Endothelial cell (in vitro differentiated cells): ENCODE measurements around the gene OVAAL. TPM values are rescaled to one million over a fixed set of nuclear protein-coding genes. Genes with fewer than 3 reads are reported as not detected.

Experiments used
- DNase-seq: peaks from one replicate; pipeline ENCODE4 v3.0.0; 2021; ENCODE audit warnings: low spot score
- H3K27ac Mint-ChIP-seq: one replicate; pipeline ENCODE4 v1.8.0; 2021; ENCODE audit warnings: mixed read lengths, inconsistent platforms; ENCODE audit not compliant: unreplicated experiment
- H3K27me3 Mint-ChIP-seq: one replicate; pipeline ENCODE4 v1.8.0; 2021; ENCODE audit warnings: mild to moderate bottlenecking, moderate library complexity, mixed read lengths, inconsistent platforms; ENCODE audit not compliant: unreplicated experiment
- H3K36me3 Mint-ChIP-seq: one replicate; pipeline ENCODE4 v1.8.0; 2021; ENCODE audit warnings: mild to moderate bottlenecking, low read depth, mixed read lengths, inconsistent platforms; ENCODE audit not compliant: unreplicated experiment
- H3K4me1 Mint-ChIP-seq: one replicate; pipeline ENCODE4 v1.8.0; 2021; ENCODE audit warnings: mild to moderate bottlenecking, mixed read lengths, inconsistent platforms; ENCODE audit not compliant: unreplicated experiment
- H3K4me3 Mint-ChIP-seq: one replicate; pipeline ENCODE4 v1.8.0; 2021; ENCODE audit warnings: mild to moderate bottlenecking, mixed read lengths, inconsistent platforms; ENCODE audit not compliant: unreplicated experiment
- H3K9me3 Mint-ChIP-seq: one replicate; pipeline ENCODE4 v1.8.0; 2021; ENCODE audit warnings: mixed read lengths, inconsistent platforms; ENCODE audit not compliant: unreplicated experiment
- total RNA-seq: library from RNA; stranded (reverse); fragmentation: NEBNext Ultra II Directional; extraction: Animal tissue kit (Norgen Biotek cat#: 25700); gene quantifications from one replicate; pipeline ENCODE4 v1.2.1, GENCODE V29; 2021; ENCODE audit not compliant: unreplicated experiment
- TF ChIP-seq, protein P1 (sequence below): fragments of 200-600 bp; sonication (generic); IDR thresholded peaks from one replicate; pipeline ENCODE4 v1.5.0; 2021; ENCODE audit warnings: antibody characterized with exemption; ENCODE audit not compliant: unreplicated experiment

Gene OVAAL
- total RNA-seq, 1 donor from 2014 or later = not detected

DNA sequence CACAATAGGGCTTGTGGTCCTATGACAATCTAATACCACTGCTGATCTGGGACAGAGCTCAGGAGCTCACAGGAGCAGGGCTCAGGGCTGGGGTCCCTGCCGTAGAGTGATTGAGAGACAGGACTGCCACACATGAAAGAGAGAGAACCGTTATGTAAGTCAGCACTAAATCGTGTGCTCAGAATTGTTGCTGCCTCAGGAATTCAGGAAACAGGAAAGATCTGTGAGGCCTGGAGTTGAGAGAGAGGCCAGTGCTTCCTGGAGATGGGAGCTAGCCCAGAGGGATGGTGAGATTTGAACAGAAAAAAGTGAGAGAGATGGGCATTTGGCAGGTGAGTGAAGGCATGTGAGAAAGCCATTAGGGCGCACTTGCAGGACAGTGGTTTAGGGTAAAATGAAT is 38.9 kb upstream of the OVAAL start:
- Mint-ChIP-seq H3K9me3 (no peaks in the 10 kb centered on the region), H3K36me3 (peaks cover 4% of the 10 kb centered on the region), H3K4me1 (peaks cover 47% of the 10 kb centered on the region), H3K27ac (peak overlapping the region; percentile 98), H3K4me3 (peak overlapping the region; percentile 67), H3K27me3 (peaks cover 9% of the 10 kb centered on the region)
- peak; percentile 49 for DNase-seq
- TF ChIP-seq, protein P1, sequence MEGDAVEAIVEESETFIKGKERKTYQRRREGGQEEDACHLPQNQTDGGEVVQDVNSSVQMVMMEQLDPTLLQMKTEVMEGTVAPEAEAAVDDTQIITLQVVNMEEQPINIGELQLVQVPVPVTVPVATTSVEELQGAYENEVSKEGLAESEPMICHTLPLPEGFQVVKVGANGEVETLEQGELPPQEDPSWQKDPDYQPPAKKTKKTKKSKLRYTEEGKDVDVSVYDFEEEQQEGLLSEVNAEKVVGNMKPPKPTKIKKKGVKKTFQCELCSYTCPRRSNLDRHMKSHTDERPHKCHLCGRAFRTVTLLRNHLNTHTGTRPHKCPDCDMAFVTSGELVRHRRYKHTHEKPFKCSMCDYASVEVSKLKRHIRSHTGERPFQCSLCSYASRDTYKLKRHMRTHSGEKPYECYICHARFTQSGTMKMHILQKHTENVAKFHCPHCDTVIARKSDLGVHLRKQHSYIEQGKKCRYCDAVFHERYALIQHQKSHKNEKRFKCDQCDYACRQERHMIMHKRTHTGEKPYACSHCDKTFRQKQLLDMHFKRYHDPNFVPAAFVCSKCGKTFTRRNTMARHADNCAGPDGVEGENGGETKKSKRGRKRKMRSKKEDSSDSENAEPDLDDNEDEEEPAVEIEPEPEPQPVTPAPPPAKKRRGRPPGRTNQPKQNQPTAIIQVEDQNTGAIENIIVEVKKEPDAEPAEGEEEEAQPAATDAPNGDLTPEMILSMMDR = no peak

DNA sequence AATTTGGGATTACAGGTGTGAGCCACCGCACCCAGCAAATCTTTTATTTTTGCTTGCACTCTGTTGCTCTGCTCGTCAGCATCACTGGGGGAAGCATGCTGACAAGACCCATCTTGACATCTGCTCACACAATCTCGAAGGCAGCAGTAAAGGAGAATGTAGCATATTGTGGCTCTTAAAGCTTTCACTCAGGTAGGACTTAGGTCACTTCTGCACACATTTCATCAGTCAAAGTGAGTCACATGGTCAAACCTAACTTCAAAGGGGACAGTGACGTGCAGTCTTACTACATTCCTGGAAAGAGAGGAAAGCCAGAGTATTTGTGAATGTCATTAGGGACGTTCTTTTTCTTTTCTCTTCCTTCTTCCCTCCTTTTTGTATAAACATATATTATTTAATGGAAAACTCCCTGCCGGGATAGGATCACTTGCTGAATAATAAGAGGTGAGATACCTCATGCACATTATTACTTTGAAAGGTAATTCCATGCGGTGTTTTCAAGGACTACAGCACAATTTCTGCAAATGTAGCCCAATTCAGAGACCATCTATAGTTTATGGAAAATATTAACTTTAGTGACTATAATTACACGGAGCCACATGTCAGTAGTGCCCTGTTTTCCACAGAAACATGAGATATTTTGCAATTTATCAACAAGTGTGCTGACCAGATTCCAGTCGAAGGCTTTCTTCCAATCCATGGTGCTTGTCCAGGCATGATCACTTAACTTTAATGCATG is 37.1 kb upstream of the OVAAL start:
- TF ChIP-seq, protein P1 = no peak
- no peak for DNase-seq
- Mint-ChIP-seq H3K4me1 (peaks cover 62% of the 10 kb centered on the region), H3K27ac (no peak overlapping the region), H3K36me3 (peaks cover 4% of the 10 kb centered on the region), H3K4me3 (no peak overlapping the region), H3K9me3 (no peaks in the 10 kb centered on the region), H3K27me3 (peaks cover 14% of the 10 kb centered on the region)

DNA sequence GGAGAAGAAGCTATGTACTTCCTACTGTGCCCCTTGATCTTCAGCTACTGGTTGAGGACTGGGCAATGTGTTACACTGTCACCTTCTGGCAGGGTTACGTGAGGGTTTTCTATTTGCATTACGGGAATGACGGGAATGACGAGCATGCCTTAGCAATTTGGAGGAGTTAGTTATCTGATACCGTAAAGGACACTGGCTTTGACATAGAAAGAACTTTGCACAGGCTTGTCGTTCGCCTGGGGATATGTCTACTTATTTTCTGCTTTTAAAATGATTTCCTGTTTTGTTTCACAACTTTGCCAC is 36.6 kb upstream of the OVAAL start:
- H3K27ac Mint-ChIP-seq = no peak overlapping the region

DNA sequence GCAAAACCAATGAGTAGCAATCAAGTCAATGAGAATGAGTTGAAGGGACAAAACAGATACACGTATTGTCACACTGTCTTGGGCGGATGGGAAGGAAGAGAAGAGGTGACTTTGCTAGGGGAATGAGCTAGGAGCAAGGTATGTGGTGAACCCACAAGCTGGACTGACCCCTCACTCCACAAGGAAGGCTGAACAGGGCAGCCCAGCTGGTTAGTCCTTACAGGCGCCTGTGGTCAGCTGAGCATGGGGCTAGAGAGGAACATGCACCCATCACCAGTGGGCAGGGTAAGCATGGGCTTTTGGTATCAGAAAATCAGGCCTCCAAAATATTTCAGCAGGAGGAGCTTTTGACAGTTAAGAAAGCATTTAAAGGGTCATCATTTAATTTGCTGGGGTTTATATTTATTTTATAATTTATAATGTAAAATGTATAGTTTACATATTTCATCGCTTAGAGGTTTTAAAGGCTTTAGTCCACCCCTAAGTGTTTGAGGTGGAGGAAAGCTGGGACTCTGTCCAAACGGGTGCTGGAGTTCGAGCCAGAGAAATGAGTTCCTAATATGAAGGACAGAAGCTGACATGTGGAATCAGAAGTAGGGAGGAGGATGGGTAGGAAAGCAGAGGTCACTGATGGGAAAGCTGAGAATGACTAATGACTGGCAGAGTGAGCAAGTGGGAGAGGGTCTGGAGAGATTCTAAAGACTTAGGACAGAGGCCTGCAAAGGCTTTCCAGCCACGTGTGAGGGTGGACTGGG is 34.4 kb upstream of the OVAAL start:
- peaks cover 15% of the 10 kb centered on the region for H3K27me3 Mint-ChIP-seq

More for the DNA sequence above, 36.6 kb upstream of the OVAAL start:
- H3K27me3 Mint-ChIP-seq = peaks cover 14% of the 10 kb centered on the region
- H3K4me1 Mint-ChIP-seq = peaks cover 67% of the 10 kb centered on the region
- no peaks in the 10 kb centered on the region for H3K9me3 Mint-ChIP-seq
- TF ChIP-seq, protein P1 = no peak
- DNase-seq = no peak
- H3K36me3 Mint-ChIP-seq = peaks cover 4% of the 10 kb centered on the region
- H3K4me3 Mint-ChIP-seq = no peak overlapping the region

More for the DNA sequence above, 34.4 kb upstream of the OVAAL start:
- H3K9me3 Mint-ChIP-seq = no peaks in the 10 kb centered on the region
- H3K4me3 Mint-ChIP-seq = no peak overlapping the region
- peaks cover 83% of the 10 kb centered on the region for H3K4me1 Mint-ChIP-seq
- H3K27ac Mint-ChIP-seq = no peak overlapping the region
- H3K36me3 Mint-ChIP-seq = peaks cover 3% of the 10 kb centered on the region
- TF ChIP-seq, protein P1 = no peak
- no peak for DNase-seq
